OCI-LY7 (cell line): ENCODE results near the gene GNG7.

Experiments used
- CTCF ChIP-seq: fragments of 200-600 bp; sonication (generic); conservative IDR thresholded peaks from 2 replicates; pipeline ENCODE4 v1.5.1; 2014; ENCODE audit warnings: mild to moderate bottlenecking, antibody characterized with exemption, low read length, moderate library complexity, mixed read lengths
- EZH2phosphoT487 ChIP-seq: fragments of 200-600 bp; sonication (generic); IDR thresholded peaks from 2 replicates; pipeline ENCODE4 v1.6.1; 2018; ENCODE audit warnings: low read depth, borderline replicate concordance, mild to moderate bottlenecking, mixed run types, antibody characterized with exemption, low read length, moderate library complexity, mixed read lengths

GRCh38 chr19:2650515-2650914, 52.0 kb downstream of the GNG7 start:
- TF ChIP-seq CTCF (no peak), EZH2phosphoT487 (no peak)
